ENCODE data around the gene LRRC4C. TPM values are rescaled to one million over a fixed set of nuclear protein-coding genes. Genes with fewer than 3 reads are reported as not detected.

Gene LRRC4C
- total and polyA plus RNA-seq, 2 experiments from 2014 or later = 0.35 to 1.1 TPM

- Histone ChIP-seq H2AFZ (no peak overlapping the region), H3K4me3 (no peak overlapping the region), H3K79me2 (replicated peaks; ENCODE audit: insufficient read depth) (no peaks in the 10 kb centered on the region), H3K36me3 (ENCODE audit: insufficient read depth) (no peaks in the 10 kb centered on the region), H3K4me1 (ENCODE audit: insufficient read depth) (no peaks in the 10 kb centered on the region; the same call in 1 of the 2 replicates), H3K27me3 (ENCODE audit: insufficient read depth) (no peaks in the 10 kb centered on the region), H3K9me2 (ENCODE audit: insufficient read depth) (no peaks in the 10 kb centered on the region), H4K20me1 (replicated peaks; ENCODE audit: insufficient read depth) (no peaks in the 10 kb centered on the region), H3F3A (replicated peaks; ENCODE audit: low read depth) (no peaks in the 10 kb centered on the region), H3K4me2 (no peak overlapping the region), H3K27ac (ENCODE audit: low read depth) (no peak overlapping the region)
- ATAC-seq (no peak), DNase-seq (ENCODE audit: low spot score) (no peak)
- no peak overlapping the region for H3K27ac Mint-ChIP-seq
- H3K4me1 Mint-ChIP-seq = peaks cover 5% of the 10 kb centered on the region
- no peaks in the 10 kb centered on the region for H3K27me3 Mint-ChIP-seq (ENCODE audit: insufficient read depth, low read depth, poor library complexity)
- H3K36me3 Mint-ChIP-seq (ENCODE audit: low read depth) = no peaks in the 10 kb centered on the region
- TF ChIP-seq CREB1 (CRISPR knock-in tag; IDR thresholded peaks at IDR 0.05; ENCODE audit: low read depth) = no peak
- H3K9me3 Mint-ChIP-seq = no peaks in the 10 kb centered on the region
- H3K4me3 Mint-ChIP-seq = no peak overlapping the region
These were observed 1222.9 kb downstream of the LRRC4C start for GRCh38 chr11:40236526-40236925.

- H3K9me3 Mint-ChIP-seq = no peaks in the 10 kb centered on the region
- H3K27me3 ChIP-seq (ENCODE audit: insufficient read depth) = no peaks in the 10 kb centered on the region
- H3K4me1 ChIP-seq (ENCODE audit: insufficient read depth) = 0 out of 2 replicates have a peak, but pooled peaks cover under 1% of the 10 kb centered on the region
- no peak overlapping the region for H3K27ac ChIP-seq (ENCODE audit: low read depth)
- no peaks in the 10 kb centered on the region for H3K9me2 ChIP-seq (ENCODE audit: insufficient read depth)
- no peak for DNase-seq (ENCODE audit: low spot score)
- H3K79me2 ChIP-seq (replicated peaks; ENCODE audit: insufficient read depth) = no peaks in the 10 kb centered on the region
- H3K27me3 Mint-ChIP-seq (ENCODE audit: insufficient read depth, low read depth, poor library complexity) = no peaks in the 10 kb centered on the region
- no peaks in the 10 kb centered on the region for H3K36me3 Mint-ChIP-seq (ENCODE audit: low read depth)
- H3F3A ChIP-seq (replicated peaks; ENCODE audit: low read depth) = no peaks in the 10 kb centered on the region
- H4K20me1 ChIP-seq (replicated peaks; ENCODE audit: insufficient read depth) = no peaks in the 10 kb centered on the region
- ATAC-seq = no peak
- no peak for TF ChIP-seq ZNF331 (CRISPR knock-in tag; IDR thresholded peaks at IDR 0.05; ENCODE audit: low read depth)
- no peak for TF ChIP-seq EZH2 (IDR thresholded peaks at IDR 0.05; ENCODE audit: low read depth, unreplicated experiment)
- TF ChIP-seq ZNF114 (CRISPR knock-in tag; IDR thresholded peaks at IDR 0.05) = no peak
- TF ChIP-seq POLR2AphosphoS5 (IDR thresholded peaks at IDR 0.05; ENCODE audit: low read depth) = no peak
- TF ChIP-seq, protein P1, sequence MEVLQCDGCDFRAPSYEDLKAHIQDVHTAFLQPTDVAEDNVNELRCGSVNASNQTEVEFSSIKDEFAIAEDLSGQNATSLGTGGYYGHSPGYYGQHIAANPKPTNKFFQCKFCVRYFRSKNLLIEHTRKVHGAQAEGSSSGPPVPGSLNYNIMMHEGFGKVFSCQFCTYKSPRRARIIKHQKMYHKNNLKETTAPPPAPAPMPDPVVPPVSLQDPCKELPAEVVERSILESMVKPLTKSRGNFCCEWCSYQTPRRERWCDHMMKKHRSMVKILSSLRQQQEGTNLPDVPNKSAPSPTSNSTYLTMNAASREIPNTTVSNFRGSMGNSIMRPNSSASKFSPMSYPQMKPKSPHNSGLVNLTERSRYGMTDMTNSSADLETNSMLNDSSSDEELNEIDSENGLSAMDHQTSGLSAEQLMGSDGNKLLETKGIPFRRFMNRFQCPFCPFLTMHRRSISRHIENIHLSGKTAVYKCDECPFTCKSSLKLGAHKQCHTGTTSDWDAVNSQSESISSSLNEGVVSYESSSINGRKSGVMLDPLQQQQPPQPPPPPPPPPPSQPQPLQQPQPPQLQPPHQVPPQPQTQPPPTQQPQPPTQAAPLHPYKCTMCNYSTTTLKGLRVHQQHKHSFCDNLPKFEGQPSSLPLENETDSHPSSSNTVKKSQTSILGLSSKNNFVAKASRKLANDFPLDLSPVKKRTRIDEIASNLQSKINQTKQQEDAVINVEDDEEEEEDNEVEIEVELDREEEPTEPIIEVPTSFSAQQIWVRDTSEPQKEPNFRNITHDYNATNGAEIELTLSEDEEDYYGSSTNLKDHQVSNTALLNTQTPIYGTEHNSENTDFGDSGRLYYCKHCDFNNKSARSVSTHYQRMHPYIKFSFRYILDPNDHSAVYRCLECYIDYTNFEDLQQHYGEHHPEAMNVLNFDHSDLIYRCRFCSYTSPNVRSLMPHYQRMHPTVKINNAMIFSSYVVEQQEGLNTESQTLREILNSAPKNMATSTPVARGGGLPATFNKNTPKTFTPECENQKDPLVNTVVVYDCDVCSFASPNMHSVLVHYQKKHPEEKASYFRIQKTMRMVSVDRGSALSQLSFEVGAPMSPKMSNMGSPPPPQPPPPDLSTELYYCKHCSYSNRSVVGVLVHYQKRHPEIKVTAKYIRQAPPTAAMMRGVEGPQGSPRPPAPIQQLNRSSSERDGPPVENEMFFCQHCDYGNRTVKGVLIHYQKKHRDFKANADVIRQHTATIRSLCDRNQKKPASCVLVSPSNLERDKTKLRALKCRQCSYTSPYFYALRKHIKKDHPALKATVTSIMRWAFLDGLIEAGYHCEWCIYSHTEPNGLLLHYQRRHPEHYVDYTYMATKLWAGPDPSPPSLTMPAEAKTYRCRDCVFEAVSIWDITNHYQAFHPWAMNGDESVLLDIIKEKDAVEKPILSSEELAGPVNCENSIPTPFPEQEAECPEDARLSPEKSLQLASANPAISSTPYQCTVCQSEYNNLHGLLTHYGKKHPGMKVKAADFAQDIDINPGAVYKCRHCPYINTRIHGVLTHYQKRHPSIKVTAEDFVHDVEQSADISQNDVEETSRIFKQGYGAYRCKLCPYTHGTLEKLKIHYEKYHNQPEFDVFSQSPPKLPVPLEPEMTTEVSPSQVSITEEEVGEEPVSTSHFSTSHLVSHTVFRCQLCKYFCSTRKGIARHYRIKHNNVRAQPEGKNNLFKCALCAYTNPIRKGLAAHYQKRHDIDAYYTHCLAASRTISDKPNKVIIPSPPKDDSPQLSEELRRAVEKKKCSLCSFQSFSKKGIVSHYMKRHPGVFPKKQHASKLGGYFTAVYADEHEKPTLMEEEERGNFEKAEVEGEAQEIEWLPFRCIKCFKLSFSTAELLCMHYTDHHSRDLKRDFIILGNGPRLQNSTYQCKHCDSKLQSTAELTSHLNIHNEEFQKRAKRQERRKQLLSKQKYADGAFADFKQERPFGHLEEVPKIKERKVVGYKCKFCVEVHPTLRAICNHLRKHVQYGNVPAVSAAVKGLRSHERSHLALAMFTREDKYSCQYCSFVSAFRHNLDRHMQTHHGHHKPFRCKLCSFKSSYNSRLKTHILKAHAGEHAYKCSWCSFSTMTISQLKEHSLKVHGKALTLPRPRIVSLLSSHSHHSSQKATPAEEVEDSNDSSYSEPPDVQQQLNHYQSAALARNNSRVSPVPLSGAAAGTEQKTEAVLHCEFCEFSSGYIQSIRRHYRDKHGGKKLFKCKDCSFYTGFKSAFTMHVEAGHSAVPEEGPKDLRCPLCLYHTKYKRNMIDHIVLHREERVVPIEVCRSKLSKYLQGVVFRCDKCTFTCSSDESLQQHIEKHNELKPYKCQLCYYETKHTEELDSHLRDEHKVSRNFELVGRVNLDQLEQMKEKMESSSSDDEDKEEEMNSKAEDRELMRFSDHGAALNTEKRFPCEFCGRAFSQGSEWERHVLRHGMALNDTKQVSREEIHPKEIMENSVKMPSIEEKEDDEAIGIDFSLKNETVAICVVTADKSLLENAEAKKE (CRISPR knock-in tag; IDR thresholded peaks at IDR 0.05) = no peak
- TF ChIP-seq JUNB (IDR thresholded peaks at IDR 0.05; ENCODE audit: unreplicated experiment) = no peak
- no peak for TF ChIP-seq NANOG (IDR thresholded peaks at IDR 0.05; ENCODE audit: borderline replicate concordance)
- TF ChIP-seq CREB1 (CRISPR knock-in tag; IDR thresholded peaks at IDR 0.05; ENCODE audit: low read depth) = no peak
- peaks cover 5% of the 10 kb centered on the region; the same call in 2 of the 3 replicates for H3K4me1 Mint-ChIP-seq
- H2AFZ ChIP-seq = no peak overlapping the region
- H3K36me3 ChIP-seq (ENCODE audit: insufficient read depth) = no peaks in the 10 kb centered on the region
- no peak overlapping the region for H3K4me3 ChIP-seq
- H3K4me2 ChIP-seq = no peak overlapping the region
- no peak overlapping the region for H3K4me3 Mint-ChIP-seq
- H3K27ac Mint-ChIP-seq = no peak overlapping the region
These were observed 1223.6 kb downstream of the LRRC4C start for GRCh38 chr11:40235841-40236240.

Data from GM23338 (cell line).